ENCODE results near the gene SYNPR.
A peak's percentile ranks its signal among the peaks of the same experiment; 100 is the strongest.

Gene SYNPR

GRCh38 chr3:63344661-63345060, 66.6 kb downstream of the SYNPR start:
- CTCF ChIA-PET = interaction anchor here (0.7 kb wide), 1 partner anchor 459 kb away, joined by 3 read pairs; no protein-coding TSS in a partner anchor
- DNase-seq (ENCODE audit: low spot score) = no peak
- no peak for TF ChIP-seq CTCF (conservative IDR thresholded peaks at IDR 0.05; ENCODE audit: low read depth)
- POLR2A ChIA-PET (ENCODE audit: low non-redundant PET) = no interaction called here
- no peak overlapping the region for H3K27ac ChIP-seq

DNA sequence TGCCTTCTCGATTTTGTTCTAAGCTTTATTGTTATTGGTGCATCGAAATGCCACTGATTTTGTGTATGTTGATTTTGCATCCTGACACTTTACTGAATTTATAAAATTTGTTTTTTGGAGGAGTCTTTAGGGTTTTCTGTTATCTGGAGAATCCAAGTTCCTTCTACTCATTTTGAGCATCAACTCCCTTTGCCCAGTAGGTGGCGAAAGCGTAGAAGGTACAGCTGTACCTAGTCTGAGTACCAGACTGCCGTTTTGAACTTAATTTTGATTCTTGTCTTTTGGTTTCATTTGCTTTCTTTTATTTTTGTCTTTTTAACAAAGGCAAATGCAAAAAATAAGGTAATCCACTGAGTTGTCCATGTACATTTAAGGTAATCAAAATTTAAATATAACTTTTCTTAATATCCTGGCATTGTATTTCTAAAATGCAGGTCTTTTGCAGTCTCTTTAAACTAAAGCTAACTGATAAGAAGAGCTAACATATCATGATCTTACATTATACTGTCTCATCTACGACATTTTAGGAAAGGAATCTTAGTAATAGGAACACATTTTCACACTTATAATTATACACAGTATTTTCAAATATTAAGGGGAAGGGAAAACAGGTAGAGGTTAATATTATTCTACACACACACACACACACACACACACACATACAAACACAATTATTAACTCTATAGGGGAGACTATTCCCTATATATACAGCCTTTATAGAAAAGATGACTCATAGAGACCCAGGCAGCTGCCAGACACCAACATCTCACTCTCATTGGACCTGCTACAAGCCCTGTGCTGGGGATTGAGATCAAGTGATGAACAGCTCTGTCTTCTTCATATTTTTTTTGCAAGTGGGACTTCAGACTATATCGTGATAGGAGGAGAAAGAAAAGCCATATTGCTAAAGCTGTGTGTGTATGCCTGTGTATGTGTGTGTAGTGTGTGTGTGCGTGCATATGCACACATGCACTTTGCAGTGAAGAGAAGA, 71.8 kb downstream of the SYNPR start:
- POLR2A ChIA-PET (ENCODE audit: low non-redundant PET) = no interaction called here
- DNase-seq (ENCODE audit: low spot score) = peak; percentile 13
- CTCF ChIA-PET = interaction anchor here (0.6 to 1.6 kb wide), 7 partner anchors 65 to 497 kb away, joined by 3 to 7 read pairs (median 4); partner anchors contain the start of gene C3orf49
- no peak overlapping the region for H3K27ac ChIP-seq
- TF ChIP-seq CTCF (conservative IDR thresholded peaks at IDR 0.05; ENCODE audit: low read depth) = peak; percentile 85

- peak; percentile 18 for DNase-seq (ENCODE audit: low spot score)
- POLR2A ChIA-PET (ENCODE audit: low non-redundant PET) = no interaction called here
- CTCF ChIA-PET = interaction anchor here (0.5 to 1.6 kb wide), 6 partner anchors 226 to 684 kb away, joined by 3 to 7 read pairs (median 4); partner anchors contain the start of gene C3orf49
- H3K27ac ChIP-seq = no peak overlapping the region
- peak; percentile 86 for TF ChIP-seq CTCF (conservative IDR thresholded peaks at IDR 0.05; ENCODE audit: low read depth)
These were observed 73.3 kb downstream of the SYNPR start for GRCh38 chr3:63351159-63352007.

- POLR2A ChIA-PET (ENCODE audit: low non-redundant PET) = no interaction called here
- H3K27ac ChIP-seq = no peak overlapping the region
- CTCF ChIA-PET = interaction anchor here (1.5 kb wide), 1 partner anchor 440 kb away, joined by 4 read pairs; no protein-coding TSS in a partner anchor
- TF ChIP-seq CTCF (conservative IDR thresholded peaks at IDR 0.05; ENCODE audit: low read depth) = no peak
- no peak for DNase-seq (ENCODE audit: low spot score)
These were observed 73.8 kb downstream of the SYNPR start for GRCh38 chr3:63352008-63352279.

GRCh38 chr3:63353383-63353782, 75.3 kb downstream of the SYNPR start:
- POLR2A ChIA-PET (ENCODE audit: low non-redundant PET) = no interaction called here
- CTCF ChIA-PET = no interaction called here
- DNase-seq (ENCODE audit: low spot score) = peak; percentile 6
- no peak for TF ChIP-seq CTCF (conservative IDR thresholded peaks at IDR 0.05; ENCODE audit: low read depth)
- H3K27ac ChIP-seq = no peak overlapping the region

GRCh38 chr3:63354160-63354559, 76.1 kb downstream of the SYNPR start:
- CTCF ChIA-PET = no interaction called here
- no peak for TF ChIP-seq CTCF (conservative IDR thresholded peaks at IDR 0.05; ENCODE audit: low read depth)
- POLR2A ChIA-PET (ENCODE audit: low non-redundant PET) = no interaction called here
- DNase-seq (ENCODE audit: low spot score) = no peak
- H3K27ac ChIP-seq = no peak overlapping the region

Data from RWPE1 (cell line).